ENCODE data around the gene PPIA.
"Not testable (repeated sequence)": the region's sequence is repeated elsewhere in the genome, so short reads cannot be mapped to it uniquely, and the experiment has no call there.

PPIA gene

GRCh38 chr7:44791278-44792219 is 4.9 kb upstream of the PPIA start:
- no peak for DNase-seq

GRCh38 chr7:44793919-44794318 is 2.6 kb upstream of the PPIA start:
- no peak for DNase-seq

GRCh38 chr7:44794331-44794730 is 2.1 kb upstream of the PPIA start:
- DNase-seq = no peak

- peak; percentile 72 for DNase-seq
Observed at GRCh38 chr7:44796034-44796503, 412 bp upstream of the PPIA start.

- peak; percentile 82 for DNase-seq
Observed at GRCh38 chr7:44797329-44798258, 1.1 kb downstream of the PPIA start.

GRCh38 chr7:44798649-44799305 is 2.3 kb downstream of the PPIA start:
- no peak for DNase-seq

GRCh38 chr7:44799939-44800338 is 3.5 kb downstream of the PPIA start:
- DNase-seq = no peak

GRCh38 chr7:44801890-44802289 is 5.4 kb downstream of the PPIA start:
- DNase-seq = no peak

GRCh38 chr7:44802418-44803025 is 6.0 kb downstream of the PPIA start:
- DNase-seq = no peak

GRCh38 chr7:44803828-44804519 is 7.5 kb downstream of the PPIA start:
- DNase-seq = not testable (repeated sequence)

- DNase-seq = no peak
Observed at GRCh38 chr7:44805950-44806349, 9.5 kb downstream of the PPIA start.

GRCh38 chr7:44808914-44809393 is 12.5 kb downstream of the PPIA start:
- no peak for DNase-seq

GRCh38 chr7:44811093-44811492 is 14.6 kb downstream of the PPIA start:
- DNase-seq = no peak

- no peak for DNase-seq
Observed at GRCh38 chr7:44811571-44811970, 15.1 kb downstream of the PPIA start.

GRCh38 chr7:44814919-44815318 is 18.4 kb downstream of the PPIA start:
- no peak for DNase-seq

GRCh38 chr7:44819292-44819691 is 22.8 kb downstream of the PPIA start:
- DNase-seq = no peak

GRCh38 chr7:44823255-44823781 is 26.8 kb downstream of the PPIA start:
- DNase-seq = no peak

- no peak for DNase-seq
Observed at GRCh38 chr7:44824894-44825526, 28.5 kb downstream of the PPIA start.

GRCh38 chr7:44827567-44827966 is 31.1 kb downstream of the PPIA start:
- no peak for DNase-seq

GRCh38 chr7:44838751-44839150 is 42.3 kb downstream of the PPIA start:
- no peak for DNase-seq

GRCh38 chr7:44842675-44843074 is 46.2 kb downstream of the PPIA start:
- not testable (repeated sequence) for DNase-seq

Data from NCI-H1092 treated with DMSO at 0.1 percent for 48 hours (cell line).